Liver (tissue), 3 donors: Measurements from ENCODE around the gene SEC14L3.

Experiments
- GABPA ChIP-seq, 2 donors: IDR thresholded peaks in 1 of 2; conservative IDR thresholded peaks in 1 of 2; 2 replicates each; pipeline ENCODE4 v1.6.1; 2016; ENCODE audit warnings: antibody characterized with exemption in 2 of 2, mild to moderate bottlenecking in 1 of 2, moderate library complexity in 1 of 2
- SP1 ChIP-seq: IDR thresholded peaks from 2 replicates; pipeline ENCODE4 v1.6.1; 2018; ENCODE audit warnings: antibody characterized with exemption, mild to moderate bottlenecking
- TAF1 ChIP-seq: conservative IDR thresholded peaks from 2 replicates; pipeline ENCODE4 v1.6.1; 2016; ENCODE audit warnings: antibody characterized with exemption, mild to moderate bottlenecking
- TF ChIP-seq, protein P1 (sequence below): fragments of 150-350 bp; IDR thresholded peaks from 2 replicates; pipeline ENCODE4 v1.5.1; 2017; ENCODE audit warnings: improper control_type of control experiment, low read depth, low read length; ENCODE audit not compliant: missing input control
- TF ChIP-seq, protein P2 (sequence below): IDR thresholded peaks from 2 replicates; pipeline ENCODE4 v1.6.1; 2016; ENCODE audit warnings: antibody characterized with exemption
- TF ChIP-seq, protein P3 (sequence below): IDR thresholded peaks from 2 replicates; pipeline ENCODE4 v1.6.1; 2016; ENCODE audit warnings: antibody characterized with exemption
- donor health status: healthy.
- donor health status: healthy.

DNA sequence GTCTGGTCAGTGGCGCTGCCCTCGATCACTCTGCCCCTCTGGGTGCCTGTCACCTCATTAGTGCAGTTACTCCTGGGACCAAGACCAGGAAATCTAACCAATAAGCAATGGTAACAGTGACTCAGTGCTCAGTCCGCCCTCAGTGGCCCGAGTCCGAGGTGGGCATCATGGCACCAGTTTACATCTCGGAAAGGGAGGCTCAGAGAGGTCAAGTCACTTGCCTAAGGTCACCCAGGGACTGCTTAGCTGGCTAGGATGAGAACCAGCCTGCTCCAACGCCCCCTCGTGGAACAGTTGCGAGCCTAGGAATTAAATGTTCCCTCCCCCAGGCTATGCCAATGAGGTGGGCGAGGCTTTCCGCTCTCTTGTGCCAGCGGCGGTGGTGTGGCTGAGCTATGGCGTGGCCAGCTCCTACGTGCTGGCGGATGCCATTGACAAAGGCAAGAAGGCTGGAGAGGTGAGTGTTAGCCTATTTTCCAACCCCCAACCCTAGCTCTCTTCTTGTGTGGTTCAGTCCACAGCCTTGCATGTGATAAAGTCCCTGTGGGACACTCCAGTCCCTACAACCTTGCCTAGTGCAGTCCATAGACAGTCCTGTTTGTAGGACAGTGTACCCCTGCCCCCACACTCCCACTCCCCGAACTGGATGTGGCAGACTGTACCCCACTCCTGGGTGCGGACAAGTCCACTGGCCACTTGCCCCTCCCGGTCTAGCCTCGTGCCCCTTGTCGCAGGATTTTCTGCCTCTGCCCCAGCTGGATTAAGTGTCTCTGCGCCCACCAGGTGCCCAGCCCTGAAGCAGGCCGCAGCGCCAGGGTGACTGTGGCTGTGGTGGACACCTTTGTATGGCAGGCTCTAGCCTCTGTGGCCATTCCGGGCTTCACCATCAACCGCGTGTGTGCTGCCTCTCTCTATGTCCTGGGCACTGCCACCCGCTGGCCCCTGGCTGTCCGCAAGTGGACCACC lies 45.1 kb downstream of the SEC14L3 start:
- TF ChIP-seq, protein P1, sequence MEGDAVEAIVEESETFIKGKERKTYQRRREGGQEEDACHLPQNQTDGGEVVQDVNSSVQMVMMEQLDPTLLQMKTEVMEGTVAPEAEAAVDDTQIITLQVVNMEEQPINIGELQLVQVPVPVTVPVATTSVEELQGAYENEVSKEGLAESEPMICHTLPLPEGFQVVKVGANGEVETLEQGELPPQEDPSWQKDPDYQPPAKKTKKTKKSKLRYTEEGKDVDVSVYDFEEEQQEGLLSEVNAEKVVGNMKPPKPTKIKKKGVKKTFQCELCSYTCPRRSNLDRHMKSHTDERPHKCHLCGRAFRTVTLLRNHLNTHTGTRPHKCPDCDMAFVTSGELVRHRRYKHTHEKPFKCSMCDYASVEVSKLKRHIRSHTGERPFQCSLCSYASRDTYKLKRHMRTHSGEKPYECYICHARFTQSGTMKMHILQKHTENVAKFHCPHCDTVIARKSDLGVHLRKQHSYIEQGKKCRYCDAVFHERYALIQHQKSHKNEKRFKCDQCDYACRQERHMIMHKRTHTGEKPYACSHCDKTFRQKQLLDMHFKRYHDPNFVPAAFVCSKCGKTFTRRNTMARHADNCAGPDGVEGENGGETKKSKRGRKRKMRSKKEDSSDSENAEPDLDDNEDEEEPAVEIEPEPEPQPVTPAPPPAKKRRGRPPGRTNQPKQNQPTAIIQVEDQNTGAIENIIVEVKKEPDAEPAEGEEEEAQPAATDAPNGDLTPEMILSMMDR, result peak; percentile 77
- TF ChIP-seq TAF1 (no peak), GABPA (IDR thresholded peaks at IDR 0.05 in 1 of 2, conservative IDR thresholded peaks at IDR 0.05 in 1 of 2) (no peak), SP1 (peak; percentile 44)
- TF ChIP-seq, protein P2, sequence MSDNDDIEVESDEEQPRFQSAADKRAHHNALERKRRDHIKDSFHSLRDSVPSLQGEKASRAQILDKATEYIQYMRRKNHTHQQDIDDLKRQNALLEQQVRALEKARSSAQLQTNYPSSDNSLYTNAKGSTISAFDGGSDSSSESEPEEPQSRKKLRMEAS, result no peak
- TF ChIP-seq, protein P3, sequence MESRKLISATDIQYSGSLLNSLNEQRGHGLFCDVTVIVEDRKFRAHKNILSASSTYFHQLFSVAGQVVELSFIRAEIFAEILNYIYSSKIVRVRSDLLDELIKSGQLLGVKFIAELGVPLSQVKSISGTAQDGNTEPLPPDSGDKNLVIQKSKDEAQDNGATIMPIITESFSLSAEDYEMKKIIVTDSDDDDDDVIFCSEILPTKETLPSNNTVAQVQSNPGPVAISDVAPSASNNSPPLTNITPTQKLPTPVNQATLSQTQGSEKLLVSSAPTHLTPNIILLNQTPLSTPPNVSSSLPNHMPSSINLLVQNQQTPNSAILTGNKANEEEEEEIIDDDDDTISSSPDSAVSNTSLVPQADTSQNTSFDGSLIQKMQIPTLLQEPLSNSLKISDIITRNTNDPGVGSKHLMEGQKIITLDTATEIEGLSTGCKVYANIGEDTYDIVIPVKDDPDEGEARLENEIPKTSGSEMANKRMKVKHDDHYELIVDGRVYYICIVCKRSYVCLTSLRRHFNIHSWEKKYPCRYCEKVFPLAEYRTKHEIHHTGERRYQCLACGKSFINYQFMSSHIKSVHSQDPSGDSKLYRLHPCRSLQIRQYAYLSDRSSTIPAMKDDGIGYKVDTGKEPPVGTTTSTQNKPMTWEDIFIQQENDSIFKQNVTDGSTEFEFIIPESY, result no peak
